Peyer's patch (tissue), 4 donors: ENCODE measurements around the gene ANKRD13C.

Experiments used
- POLR2A ChIP-seq, 2 donors: fragments of 450-650 bp; IDR thresholded peaks; one replicate each; pipeline ENCODE4 v1.5.1; 2017; ENCODE audit warnings: antibody characterized with exemption in 2 of 2, mild to moderate bottlenecking in 2 of 2, moderate library complexity in 2 of 2
- TF ChIP-seq, protein P1 (sequence below), 6 experiments: fragments of 450-650 bp in 4 of 6; fragments of 200-600 bp in 2 of 6; sonication (generic) in 1 of 6; IDR thresholded peaks; one replicate each; pipeline ENCODE4 v1.5.1; 2017 to 2019; ENCODE audit warnings: antibody characterized with exemption in 6 of 6, mild to moderate bottlenecking in 3 of 6, moderate library complexity in 1 of 6

DNA sequence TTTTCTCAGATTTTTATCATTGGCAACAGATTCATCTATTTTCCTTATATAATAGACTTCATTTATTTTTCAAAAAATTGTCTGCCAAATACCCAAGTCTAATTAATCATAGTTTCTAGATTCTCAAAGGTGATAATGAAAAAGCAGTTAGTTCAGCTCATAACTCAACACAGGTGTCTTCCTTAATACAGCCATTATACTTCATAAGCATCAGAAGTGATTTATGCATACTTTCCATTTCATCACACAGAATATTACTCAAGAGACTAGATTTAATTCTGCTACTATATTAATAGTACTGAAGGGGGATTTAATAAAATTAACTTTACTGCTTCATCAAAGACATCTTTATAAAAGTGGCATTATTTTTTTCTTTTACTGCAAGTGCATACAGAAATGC is 114.6 kb downstream of the ANKRD13C start:
- TF ChIP-seq, protein P1, sequence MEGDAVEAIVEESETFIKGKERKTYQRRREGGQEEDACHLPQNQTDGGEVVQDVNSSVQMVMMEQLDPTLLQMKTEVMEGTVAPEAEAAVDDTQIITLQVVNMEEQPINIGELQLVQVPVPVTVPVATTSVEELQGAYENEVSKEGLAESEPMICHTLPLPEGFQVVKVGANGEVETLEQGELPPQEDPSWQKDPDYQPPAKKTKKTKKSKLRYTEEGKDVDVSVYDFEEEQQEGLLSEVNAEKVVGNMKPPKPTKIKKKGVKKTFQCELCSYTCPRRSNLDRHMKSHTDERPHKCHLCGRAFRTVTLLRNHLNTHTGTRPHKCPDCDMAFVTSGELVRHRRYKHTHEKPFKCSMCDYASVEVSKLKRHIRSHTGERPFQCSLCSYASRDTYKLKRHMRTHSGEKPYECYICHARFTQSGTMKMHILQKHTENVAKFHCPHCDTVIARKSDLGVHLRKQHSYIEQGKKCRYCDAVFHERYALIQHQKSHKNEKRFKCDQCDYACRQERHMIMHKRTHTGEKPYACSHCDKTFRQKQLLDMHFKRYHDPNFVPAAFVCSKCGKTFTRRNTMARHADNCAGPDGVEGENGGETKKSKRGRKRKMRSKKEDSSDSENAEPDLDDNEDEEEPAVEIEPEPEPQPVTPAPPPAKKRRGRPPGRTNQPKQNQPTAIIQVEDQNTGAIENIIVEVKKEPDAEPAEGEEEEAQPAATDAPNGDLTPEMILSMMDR (IDR thresholded peaks at IDR 0.05) = no peak
- no peak for TF ChIP-seq POLR2A (IDR thresholded peaks at IDR 0.05)
